ENCODE results near the gene ULK1.

The ULK1 gene

GRCh38 chr12:131909081-131909751 lies 14.8 kb downstream of the ULK1 start:
- in situ Hi-C loops (cut with HindIII; ENCODE audit: low pct_unique_long_range_greater_than_20kb, low sequenced_read_pairs), result no loop called here
- TF ChIP-seq JUND (IDR thresholded peaks at IDR 0.05; ENCODE audit: low read depth), result no peak
- no peak for DNase-seq (ENCODE audit: low read depth in 1 of 2, low spot score in 1 of 2)

DNA sequence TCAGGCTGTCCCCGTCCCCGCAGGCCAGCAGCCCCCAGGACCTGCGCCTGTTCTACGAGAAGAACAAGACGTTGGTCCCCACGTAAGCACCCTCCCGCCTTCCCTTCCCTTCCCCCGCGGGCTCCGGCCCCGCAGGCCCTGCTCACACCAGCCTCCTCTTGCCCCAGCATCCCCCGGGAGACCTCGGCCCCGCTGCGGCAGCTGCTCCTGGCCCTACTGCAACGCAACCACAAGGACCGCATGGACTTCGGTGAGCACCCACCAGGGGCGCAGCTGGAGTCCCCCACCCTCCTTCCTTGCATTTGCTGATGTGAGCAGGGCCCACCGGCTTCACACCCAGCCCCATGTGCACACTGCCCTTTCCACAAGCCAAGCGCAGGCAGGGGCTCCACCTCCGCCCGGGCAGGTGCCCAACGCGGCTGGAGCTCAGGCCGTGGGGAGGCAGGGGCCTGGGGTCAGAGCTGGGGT lies 15.4 kb downstream of the ULK1 start:
- no peak for DNase-seq (ENCODE audit: low read depth in 1 of 2, low spot score in 1 of 2)
- no peak for TF ChIP-seq JUND (IDR thresholded peaks at IDR 0.05; ENCODE audit: low read depth)
- in situ Hi-C loops (cut with HindIII; ENCODE audit: low pct_unique_long_range_greater_than_20kb, low sequenced_read_pairs), result no loop called here

DNA sequence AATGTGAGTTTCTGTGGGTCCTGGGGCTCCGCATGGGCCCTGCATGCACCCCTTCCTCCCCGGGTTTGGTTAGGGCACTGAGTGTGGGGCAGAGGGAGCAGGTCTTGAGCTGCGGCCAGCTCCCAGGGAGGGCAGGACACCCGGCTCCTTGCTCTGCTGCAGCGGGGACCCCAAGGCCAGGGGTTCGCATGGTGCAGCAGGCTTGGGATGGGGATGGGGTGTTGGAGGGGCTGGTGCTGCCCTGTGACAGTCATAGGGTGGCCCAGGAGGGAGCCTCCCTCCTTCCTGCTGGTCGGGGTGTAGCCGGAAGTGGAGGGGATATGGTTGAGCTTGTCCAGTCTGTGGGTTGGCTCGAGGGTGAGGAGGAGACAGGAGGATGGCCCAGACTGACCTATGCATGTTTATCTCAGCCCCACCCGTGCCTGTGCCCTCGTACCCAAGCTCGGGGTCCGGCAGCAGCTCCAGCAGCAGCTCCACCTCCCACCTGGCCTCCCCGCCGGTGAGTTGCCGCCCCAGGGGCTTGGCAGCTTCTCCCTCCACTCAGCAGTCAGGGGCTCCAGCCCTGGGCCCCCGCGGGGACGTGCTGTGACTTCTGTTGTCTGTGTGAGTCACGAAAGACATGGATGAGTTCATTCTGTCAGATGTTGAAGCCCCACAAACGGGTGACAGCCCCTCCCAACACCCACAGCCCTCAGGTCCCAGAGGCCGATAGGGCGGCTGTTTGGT lies 16.0 kb downstream of the ULK1 start:
- in situ Hi-C loops (cut with HindIII; ENCODE audit: low pct_unique_long_range_greater_than_20kb, low sequenced_read_pairs), result no loop called here
- TF ChIP-seq JUND (IDR thresholded peaks at IDR 0.05; ENCODE audit: low read depth), result no peak
- DNase-seq (ENCODE audit: low read depth in 1 of 2, low spot score in 1 of 2), result no peak

GRCh38 chr12:131911028-131911650 lies 16.7 kb downstream of the ULK1 start:
- DNase-seq (ENCODE audit: low read depth in 1 of 2, low spot score in 1 of 2), result no peak
- TF ChIP-seq JUND (IDR thresholded peaks at IDR 0.05; ENCODE audit: low read depth), result no peak
- in situ Hi-C loops (cut with HindIII; ENCODE audit: low pct_unique_long_range_greater_than_20kb, low sequenced_read_pairs), result no loop called here

- no peak for DNase-seq (ENCODE audit: low read depth in 1 of 2, low spot score in 1 of 2)
- no peak for TF ChIP-seq JUND (IDR thresholded peaks at IDR 0.05; ENCODE audit: low read depth)
- in situ Hi-C loops (cut with HindIII; ENCODE audit: low pct_unique_long_range_greater_than_20kb, low sequenced_read_pairs), result no loop called here
Observed at GRCh38 chr12:131911851-131912477, 17.5 kb downstream of the ULK1 start.

- DNase-seq (ENCODE audit: low read depth in 1 of 2, low spot score in 1 of 2), result no peak
- TF ChIP-seq JUND (IDR thresholded peaks at IDR 0.05; ENCODE audit: low read depth), result no peak
- in situ Hi-C loops (cut with HindIII; ENCODE audit: low pct_unique_long_range_greater_than_20kb, low sequenced_read_pairs), result no loop called here
Observed at GRCh38 chr12:131912518-131913274, 18.3 kb downstream of the ULK1 start.

DNA sequence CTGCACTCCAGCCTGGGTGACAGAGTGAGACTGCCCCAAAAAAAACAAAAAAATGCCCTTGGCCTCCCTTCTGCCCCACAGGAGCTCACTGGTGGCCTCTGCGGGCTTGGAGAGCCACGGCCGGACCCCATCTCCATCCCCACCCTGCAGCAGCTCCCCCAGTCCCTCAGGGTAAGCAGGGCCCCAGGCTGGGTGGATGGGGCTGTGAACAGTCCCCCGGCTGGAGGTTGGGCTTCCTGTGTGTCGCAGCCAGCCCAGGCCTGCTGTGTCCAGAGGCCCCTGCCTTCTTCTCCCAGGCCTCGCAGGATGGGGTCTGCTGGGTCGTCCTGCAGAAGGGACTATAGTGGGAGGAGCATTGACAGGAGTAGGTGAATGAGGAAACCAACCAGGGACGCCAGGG lies 19.2 kb downstream of the ULK1 start:
- no peak for DNase-seq (ENCODE audit: low read depth in 1 of 2, low spot score in 1 of 2)
- TF ChIP-seq JUND (IDR thresholded peaks at IDR 0.05; ENCODE audit: low read depth), result no peak
- in situ Hi-C loops (cut with HindIII; ENCODE audit: low pct_unique_long_range_greater_than_20kb, low sequenced_read_pairs), result no loop called here

GRCh38 chr12:131914179-131914702 lies 19.8 kb downstream of the ULK1 start:
- no peak for TF ChIP-seq JUND (IDR thresholded peaks at IDR 0.05; ENCODE audit: low read depth)
- no peak for DNase-seq (ENCODE audit: low read depth in 1 of 2, low spot score in 1 of 2)
- in situ Hi-C loops (cut with HindIII; ENCODE audit: low pct_unique_long_range_greater_than_20kb, low sequenced_read_pairs), result no loop called here

- TF ChIP-seq JUND (IDR thresholded peaks at IDR 0.05; ENCODE audit: low read depth), result no peak
- in situ Hi-C loops (cut with HindIII; ENCODE audit: low pct_unique_long_range_greater_than_20kb, low sequenced_read_pairs), result no loop called here
- DNase-seq (ENCODE audit: low read depth in 1 of 2, low spot score in 1 of 2), result no peak
Observed at GRCh38 chr12:131915000-131915689, 20.7 kb downstream of the ULK1 start.

GRCh38 chr12:131915823-131916222 lies 21.4 kb downstream of the ULK1 start:
- DNase-seq (ENCODE audit: low read depth in 1 of 2, low spot score in 1 of 2), result no peak
- in situ Hi-C loops (cut with HindIII; ENCODE audit: low pct_unique_long_range_greater_than_20kb, low sequenced_read_pairs), result no loop called here
- no peak for TF ChIP-seq JUND (IDR thresholded peaks at IDR 0.05; ENCODE audit: low read depth)

DNA sequence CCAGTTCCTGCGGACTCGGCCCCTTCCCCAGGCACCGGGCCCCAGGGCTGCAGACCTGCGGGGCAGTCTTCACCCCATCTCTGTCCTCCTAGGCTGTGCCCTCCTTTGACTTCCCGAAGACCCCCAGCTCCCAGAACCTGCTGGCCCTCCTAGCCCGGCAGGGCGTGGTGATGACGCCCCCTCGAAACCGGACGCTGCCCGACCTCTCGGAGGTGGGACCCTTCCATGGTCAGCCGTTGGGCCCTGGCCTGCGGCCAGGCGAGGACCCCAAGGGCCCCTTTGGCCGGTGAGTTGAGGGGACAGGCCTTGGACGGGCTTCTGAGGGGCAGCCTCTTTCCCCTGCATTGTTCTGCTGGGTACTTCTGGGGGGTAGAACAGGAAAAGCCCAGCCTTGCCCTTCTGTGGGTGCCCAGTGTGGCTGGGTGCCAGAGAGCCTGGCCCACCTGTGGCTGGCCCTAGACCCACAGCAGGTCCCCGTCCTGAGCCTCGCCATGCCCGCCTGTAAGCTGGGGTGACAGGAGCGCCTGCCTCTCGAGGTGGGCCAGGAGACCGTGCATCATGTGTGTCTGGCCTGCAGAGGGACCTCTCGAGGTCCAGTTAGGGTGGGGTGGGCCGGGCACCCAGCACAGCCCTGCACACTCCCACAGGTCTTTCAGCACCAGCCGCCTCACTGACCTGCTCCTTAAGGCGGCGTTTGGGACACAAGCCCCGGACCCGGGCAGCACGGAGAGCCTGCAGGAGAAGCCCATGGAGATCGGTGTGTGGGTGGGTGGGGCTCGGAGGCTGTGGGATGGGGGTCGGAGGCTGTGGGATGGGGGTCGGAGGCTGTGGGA lies 22.1 kb downstream of the ULK1 start:
- in situ Hi-C loops (cut with HindIII; ENCODE audit: low pct_unique_long_range_greater_than_20kb, low sequenced_read_pairs), result no loop called here
- no peak for TF ChIP-seq JUND (IDR thresholded peaks at IDR 0.05; ENCODE audit: low read depth)
- no peak for DNase-seq (ENCODE audit: low read depth in 1 of 2, low spot score in 1 of 2)

All from T47D (cell line).